Breast epithelium (tissue), 3 donors: Measurements from ENCODE around the gene ALS2CL.

ENCODE experiments used
- CTCF ChIP-seq, 3 donors: fragments of 450-650 bp; IDR thresholded peaks; one replicate each; pipeline ENCODE4 v1.5.1; 2016 to 2017; ENCODE audit warnings: antibody characterized with exemption in 3 of 3, mild to moderate bottlenecking in 3 of 3, moderate library complexity in 3 of 3
- POLR2A ChIP-seq: fragments of 450-650 bp; IDR thresholded peaks from one replicate; pipeline ENCODE4 v1.6.1; 2016; ENCODE audit warnings: antibody characterized with exemption, mild to moderate bottlenecking, moderate library complexity

- no peak for TF ChIP-seq POLR2A
- TF ChIP-seq CTCF (IDR thresholded peaks at IDR 0.05) = no peak
Measured at GRCh38 chr3:46690798-46691197, 2.7 kb downstream of the ALS2CL start.
